Stimulated activated effector memory CD8-positive, alpha-beta T cell treated with anti-CD3 and anti-CD28 coated beads, Interleukin-12 subunit alpha, Interleukin-12 subunit beta, amount 100 ng/mL, for 72 hours (primary cell): ENCODE measurements around the gene PTPN2.
"Not testable (repeated sequence)": the region's sequence is repeated elsewhere in the genome, so short reads cannot be mapped to it uniquely, and the experiment has no call there.

Experiments
- ATAC-seq: fragments of 150-1000 bp; cut with Tn5 transposase; 2 replicates; pipeline ENCODE4 v1.10.0; 2021
- DNase-seq, 2 donors: peaks; one replicate each; pipeline ENCODE4 v3.0.0; 2021 to 2022; ENCODE audit warnings: low spot score in 2 of 2
- H3K27ac Mint-ChIP-seq: one replicate; pipeline ENCODE4 v1.8.0; 2022; ENCODE audit warnings: mild to moderate bottlenecking, mixed read lengths
- H3K36me3 Mint-ChIP-seq: one replicate; pipeline ENCODE4 v1.8.0; 2022; ENCODE audit warnings: mild to moderate bottlenecking, mixed read lengths
- H3K4me1 Mint-ChIP-seq: one replicate; pipeline ENCODE4 v1.8.0; 2022; ENCODE audit warnings: mixed read lengths
- H3K4me3 Mint-ChIP-seq: one replicate; pipeline ENCODE4 v1.8.0; 2022; ENCODE audit warnings: mild to moderate bottlenecking, mixed read lengths
- H3K9me3 Mint-ChIP-seq: one replicate; pipeline ENCODE4 v1.8.0; 2022; ENCODE audit warnings: mixed read lengths

PTPN2 gene

DNA sequence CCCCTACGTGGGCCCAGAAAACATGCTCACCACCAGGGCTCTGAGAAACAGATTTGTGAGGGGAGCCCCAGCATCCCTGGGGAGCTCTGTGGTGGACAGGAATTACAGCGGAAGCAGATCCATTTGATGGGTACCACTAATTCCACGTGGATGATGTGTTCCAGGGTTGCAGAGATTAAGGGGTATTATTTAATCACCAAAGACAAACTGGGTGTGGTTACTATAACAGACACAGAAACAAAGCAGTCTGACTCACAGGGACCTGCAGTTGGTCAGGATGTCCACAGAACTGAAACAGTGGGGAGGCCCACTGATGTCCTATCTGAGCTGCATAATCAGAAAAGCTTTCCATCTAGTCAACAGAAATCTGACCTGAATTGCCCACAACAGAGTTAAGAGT lies 115.4 kb downstream of the PTPN2 start:
- H3K9me3 Mint-ChIP-seq, result no peaks in the 10 kb centered on the region
- H3K36me3 Mint-ChIP-seq, result no peaks in the 10 kb centered on the region
- no peak for DNase-seq
- no peak overlapping the region for H3K27ac Mint-ChIP-seq
- no peaks in the 10 kb centered on the region for H3K4me1 Mint-ChIP-seq
- H3K4me3 Mint-ChIP-seq, result no peak overlapping the region
- ATAC-seq, result peak; percentile 35

DNA sequence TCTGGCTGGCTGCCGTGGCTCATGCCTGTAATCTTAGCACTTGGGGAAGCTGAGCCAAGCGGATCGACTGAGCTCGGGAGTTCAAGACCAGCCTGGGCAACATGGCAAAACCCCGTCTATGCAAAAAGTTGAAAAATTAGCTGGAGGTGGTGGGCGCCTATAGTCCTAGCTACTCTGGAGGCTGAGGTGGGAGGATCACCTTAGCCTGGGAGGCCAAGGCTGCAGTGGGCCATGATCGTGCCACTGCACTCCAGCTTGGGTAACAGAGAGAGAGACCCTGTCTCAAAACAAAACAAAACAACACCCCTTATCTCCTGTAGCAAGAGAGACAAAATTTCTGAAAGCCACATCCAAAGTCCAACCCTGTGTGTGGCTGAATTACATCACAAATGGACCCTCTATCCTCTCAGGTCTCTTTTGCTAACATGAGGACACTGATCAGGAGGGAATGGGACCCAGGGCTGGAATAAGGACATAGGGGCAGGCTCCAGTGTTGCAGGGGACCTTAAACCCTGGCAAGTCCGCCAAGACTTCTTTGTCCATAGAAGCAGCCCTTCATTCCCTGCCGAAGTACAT lies 116.4 kb downstream of the PTPN2 start:
- DNase-seq (no peak), ATAC-seq (no peak)
- Mint-ChIP-seq H3K9me3 (no peaks in the 10 kb centered on the region), H3K27ac (no peak overlapping the region), H3K36me3 (no peaks in the 10 kb centered on the region), H3K4me1 (no peaks in the 10 kb centered on the region), H3K4me3 (no peak overlapping the region)

DNA sequence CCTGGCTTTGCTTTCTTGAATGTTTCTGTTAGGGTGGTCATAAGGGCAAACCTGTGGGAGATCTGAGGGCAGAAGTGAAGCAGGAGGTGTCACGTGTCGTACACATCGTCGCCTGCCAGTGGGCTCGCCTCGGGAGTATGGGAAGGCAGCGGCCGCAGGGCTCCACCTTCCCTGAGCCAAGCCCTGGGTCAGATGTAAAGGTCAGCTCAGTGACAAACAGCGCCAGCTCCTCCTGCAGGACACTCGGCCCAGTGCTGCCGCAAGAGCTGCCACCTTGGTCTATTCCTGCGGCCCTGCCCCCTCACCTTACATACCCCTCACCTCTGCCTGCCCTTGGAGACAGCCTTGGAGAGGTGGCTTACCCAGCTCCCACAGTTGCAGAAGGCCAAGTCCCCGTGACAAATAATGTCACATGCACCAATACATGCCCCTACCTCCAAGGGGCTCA lies 117.0 kb downstream of the PTPN2 start:
- Mint-ChIP-seq H3K36me3 (no peaks in the 10 kb centered on the region), H3K27ac (no peak overlapping the region), H3K9me3 (no peaks in the 10 kb centered on the region), H3K4me3 (no peak overlapping the region), H3K4me1 (no peaks in the 10 kb centered on the region)
- ATAC-seq (no peak), DNase-seq (no peak)

DNA sequence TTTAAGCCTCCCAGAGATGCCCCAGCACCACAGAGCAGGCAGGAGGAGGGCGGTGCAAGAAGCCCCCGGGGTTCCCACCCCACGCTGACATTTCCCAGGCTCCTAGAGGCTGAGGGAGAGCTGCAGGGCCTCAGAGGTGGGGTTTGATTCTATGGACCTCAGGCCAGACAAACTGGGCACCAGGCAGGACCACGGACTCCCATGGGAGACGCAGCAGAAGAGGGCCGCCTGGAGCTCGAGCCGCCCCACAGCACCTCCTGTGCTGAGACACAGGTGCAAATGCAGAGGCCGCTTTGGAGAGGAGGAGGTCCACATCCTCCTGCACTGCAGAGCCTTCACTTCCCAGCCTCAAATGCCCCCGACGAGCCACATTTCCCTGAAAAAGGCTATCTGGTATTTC lies 118.5 kb downstream of the PTPN2 start:
- DNase-seq, result no peak
- Mint-ChIP-seq H3K27ac (no peak overlapping the region), H3K4me3 (no peak overlapping the region), H3K9me3 (no peaks in the 10 kb centered on the region), H3K4me1 (no peaks in the 10 kb centered on the region), H3K36me3 (no peaks in the 10 kb centered on the region)
- ATAC-seq, result no peak

DNA sequence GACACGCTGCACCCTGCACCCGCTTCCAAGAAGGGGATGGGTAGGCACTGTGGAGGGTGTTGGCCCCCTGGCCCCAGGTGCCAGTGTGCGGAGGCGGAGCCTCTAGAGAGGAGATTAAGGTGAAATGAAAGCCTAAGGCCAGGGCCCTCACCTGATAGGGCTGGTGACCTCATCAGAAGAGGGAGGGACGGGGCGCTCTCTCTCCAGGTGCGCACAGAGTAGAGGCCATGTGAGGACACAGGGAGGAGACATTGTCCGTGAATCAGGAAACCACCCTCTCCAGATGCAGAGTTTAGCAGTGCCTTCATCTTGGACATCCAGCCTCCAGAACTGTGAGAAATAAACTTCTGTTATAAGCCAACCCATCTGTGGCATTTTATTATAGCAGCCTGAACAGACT lies 118.9 kb downstream of the PTPN2 start:
- DNase-seq (no peak), ATAC-seq (peak; percentile 21)
- H3K9me3 Mint-ChIP-seq, result no peaks in the 10 kb centered on the region
- H3K4me1 Mint-ChIP-seq, result no peaks in the 10 kb centered on the region
- no peaks in the 10 kb centered on the region for H3K36me3 Mint-ChIP-seq
- H3K4me3 Mint-ChIP-seq, result no peak overlapping the region
- H3K27ac Mint-ChIP-seq, result no peak overlapping the region

DNA sequence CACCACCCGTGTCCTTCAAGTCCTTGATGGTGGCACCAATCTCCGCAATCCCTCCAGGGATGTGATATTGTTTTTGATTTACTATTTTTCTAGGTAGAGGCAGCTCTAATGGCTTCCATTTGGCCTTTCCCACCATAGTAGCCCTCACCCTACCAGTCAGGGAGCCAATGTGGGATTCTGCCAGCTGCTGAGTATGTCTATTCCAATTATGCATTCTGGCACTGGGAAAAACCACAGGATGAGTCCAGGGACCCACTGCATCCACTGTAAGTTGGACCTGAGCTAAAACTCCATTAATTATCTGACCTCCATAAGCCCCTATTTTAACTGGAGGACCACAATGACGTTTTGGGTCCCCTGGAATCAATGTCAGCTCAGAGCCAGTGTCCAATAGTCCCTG lies 125.5 kb downstream of the PTPN2 start:
- DNase-seq, H3K9me3 Mint-ChIP-seq, ATAC-seq, H3K27ac Mint-ChIP-seq, H3K4me3 Mint-ChIP-seq, H3K4me1 Mint-ChIP-seq, H3K36me3 Mint-ChIP-seq: not testable (repeated sequence)

DNA sequence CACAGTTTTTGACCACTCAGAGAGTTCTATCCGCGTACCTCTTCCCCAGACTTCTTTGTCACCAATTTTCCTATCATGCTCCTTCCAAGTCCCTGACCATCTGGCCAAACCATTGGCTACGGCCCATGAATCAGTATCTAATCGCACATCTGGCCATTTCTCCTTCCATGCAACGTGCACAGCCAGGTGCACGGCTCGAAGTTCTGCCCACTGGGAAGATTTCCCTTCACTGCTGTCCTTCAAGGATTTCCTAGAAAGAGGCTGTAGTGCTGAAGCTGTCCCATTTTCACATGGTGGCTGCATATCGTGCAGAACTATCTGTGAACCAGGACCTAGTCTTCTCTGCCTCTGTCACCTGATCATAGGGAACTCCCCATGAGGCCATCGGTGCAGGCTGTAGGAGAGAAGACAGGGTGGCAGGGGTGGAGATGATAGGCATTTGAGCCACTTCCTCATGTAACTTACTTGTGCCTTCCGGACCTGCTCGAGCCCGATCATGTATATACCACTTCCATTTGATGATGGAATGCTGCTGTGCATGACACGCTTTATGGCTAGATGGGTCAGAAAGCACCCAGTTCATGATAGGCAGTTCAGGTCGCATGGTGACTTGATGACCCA lies 127.3 kb downstream of the PTPN2 start:
- not testable (repeated sequence) for H3K36me3 Mint-ChIP-seq, H3K4me3 Mint-ChIP-seq, DNase-seq, H3K9me3 Mint-ChIP-seq, H3K27ac Mint-ChIP-seq, ATAC-seq, H3K4me1 Mint-ChIP-seq

DNA sequence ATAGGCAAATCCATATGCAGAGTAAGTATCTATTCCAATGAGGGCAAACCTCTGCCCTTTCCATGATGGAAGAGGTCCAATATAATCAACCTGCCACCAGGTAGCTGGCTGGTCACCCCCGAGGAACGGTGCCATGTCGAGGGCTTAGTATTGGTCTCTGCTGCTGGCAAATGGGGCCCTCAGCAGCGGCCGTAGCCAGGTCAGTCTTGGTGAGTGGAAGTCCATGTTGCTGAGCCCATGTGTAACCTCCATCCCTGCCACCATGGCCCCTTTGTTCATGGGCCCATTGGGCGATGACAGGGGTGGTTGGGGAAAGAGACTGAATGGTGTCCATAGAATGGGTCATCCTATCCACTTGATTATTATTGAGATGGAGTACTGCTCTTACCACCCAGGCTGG lies 128.4 kb downstream of the PTPN2 start:
- not testable (repeated sequence) for H3K4me3 Mint-ChIP-seq, DNase-seq, H3K36me3 Mint-ChIP-seq, H3K27ac Mint-ChIP-seq, H3K9me3 Mint-ChIP-seq, ATAC-seq, H3K4me1 Mint-ChIP-seq

DNA sequence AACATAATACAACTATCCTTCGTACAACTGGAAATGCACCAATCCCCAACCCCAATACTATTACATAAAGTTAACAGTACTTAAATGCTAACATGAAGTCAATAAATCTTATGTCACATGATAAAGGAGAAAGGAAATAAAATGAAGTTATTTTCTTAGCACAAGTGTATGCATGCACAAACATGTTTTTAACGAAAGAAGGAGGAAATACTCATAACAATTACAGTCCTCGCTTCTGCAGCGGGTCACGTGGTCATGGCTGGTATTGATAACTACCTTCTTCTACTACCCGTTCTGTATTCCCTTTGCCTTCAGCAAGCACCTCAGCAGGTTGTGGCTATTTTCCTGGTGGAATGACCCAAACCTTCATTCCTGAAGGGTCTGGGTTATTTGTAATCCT lies 129.5 kb downstream of the PTPN2 start:
- Mint-ChIP-seq H3K9me3 (no peaks in the 10 kb centered on the region), H3K36me3 (peaks cover 2% of the 10 kb centered on the region), H3K4me3 (no peak overlapping the region), H3K27ac (peak overlapping the region; percentile 24), H3K4me1 (peaks cover 11% of the 10 kb centered on the region)
- DNase-seq (no peak), ATAC-seq (no peak)

DNA sequence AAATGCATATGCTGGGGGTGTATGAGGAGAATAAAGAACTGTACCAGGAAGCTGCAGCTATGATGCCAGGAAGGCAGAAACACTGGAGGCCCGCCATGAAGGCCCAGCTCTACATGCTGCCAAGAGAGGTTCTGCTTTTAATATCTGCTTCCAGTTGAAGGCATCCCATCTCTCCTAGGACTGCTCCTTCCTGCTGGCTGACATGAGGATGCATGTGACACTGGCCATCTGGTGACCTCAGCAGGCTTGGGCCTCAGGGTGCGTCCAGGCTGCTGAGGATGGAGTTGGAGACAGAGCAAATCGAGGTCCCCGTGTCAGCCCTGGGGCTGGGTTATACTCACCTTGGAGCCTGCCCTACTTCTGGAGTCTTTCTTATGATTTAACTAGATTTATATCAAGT lies 132.1 kb downstream of the PTPN2 start:
- DNase-seq (no peak), ATAC-seq (no peak)
- Mint-ChIP-seq H3K36me3 (peaks cover 8% of the 10 kb centered on the region), H3K4me3 (no peak overlapping the region), H3K27ac (no peak overlapping the region), H3K9me3 (no peaks in the 10 kb centered on the region), H3K4me1 (peaks cover 15% of the 10 kb centered on the region)

DNA sequence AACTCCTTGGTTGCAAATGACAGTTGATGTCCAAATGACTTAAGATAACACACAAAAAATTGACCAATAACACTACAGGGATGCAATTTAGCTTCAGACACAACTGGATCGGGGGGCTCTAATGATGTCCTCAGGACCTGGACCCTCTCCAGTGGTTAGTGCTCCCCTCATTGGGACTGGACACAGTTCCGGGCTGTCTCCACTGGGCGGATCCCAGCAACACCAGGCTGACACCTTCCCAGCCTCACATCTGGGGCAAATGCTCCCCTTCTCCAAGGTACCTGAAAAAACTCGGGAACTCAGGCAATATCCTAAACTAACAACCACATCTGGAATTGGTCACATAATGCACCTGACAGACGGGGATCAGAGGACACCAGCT lies 132.5 kb downstream of the PTPN2 start:
- DNase-seq, result no peak
- Mint-ChIP-seq H3K4me3 (no peak overlapping the region), H3K4me1 (peaks cover 15% of the 10 kb centered on the region), H3K27ac (no peak overlapping the region), H3K36me3 (peaks cover 8% of the 10 kb centered on the region), H3K9me3 (no peaks in the 10 kb centered on the region)
- no peak for ATAC-seq

DNA sequence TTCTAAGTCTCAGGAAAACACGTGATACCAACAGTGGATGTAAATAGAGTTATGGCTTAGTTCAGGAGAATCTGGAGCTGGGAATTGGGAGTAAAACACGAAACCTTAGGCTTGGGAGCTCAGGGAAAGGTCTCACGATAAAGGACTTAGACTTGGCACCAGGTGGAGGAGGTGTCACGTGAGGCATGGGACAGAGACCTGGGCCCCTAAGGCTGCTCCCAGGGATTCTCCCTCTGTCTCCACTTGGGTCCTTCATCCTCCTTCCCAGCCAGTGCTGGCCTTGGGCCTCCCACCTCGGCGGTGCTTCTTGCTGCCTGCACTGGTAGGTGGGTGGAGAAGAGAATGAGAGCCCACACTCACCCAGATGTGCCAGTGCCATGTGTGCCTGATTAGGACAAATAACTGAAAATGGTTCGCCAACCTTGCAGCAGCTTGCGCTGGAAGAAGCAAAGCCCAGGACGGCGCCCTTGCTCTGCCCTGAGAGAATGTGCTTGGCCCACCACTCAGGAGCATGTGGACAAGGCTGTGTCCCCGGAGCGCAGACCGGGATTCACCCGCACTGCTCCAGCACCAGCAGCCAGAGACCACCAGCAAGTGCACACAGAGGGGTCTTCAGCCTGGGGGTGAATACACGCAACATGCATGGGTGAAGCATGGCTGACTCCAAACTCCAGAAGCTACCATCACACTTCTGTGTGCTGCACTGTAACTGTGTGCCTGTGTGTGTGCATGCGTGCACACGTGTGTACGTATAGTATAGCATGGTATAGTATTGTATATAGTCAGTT lies 133.1 kb downstream of the PTPN2 start:
- Mint-ChIP-seq H3K27ac (no peak overlapping the region), H3K4me1 (peaks cover 15% of the 10 kb centered on the region), H3K9me3 (no peaks in the 10 kb centered on the region), H3K36me3 (peaks cover 8% of the 10 kb centered on the region), H3K4me3 (no peak overlapping the region)
- ATAC-seq (no peak), DNase-seq (no peak)

DNA sequence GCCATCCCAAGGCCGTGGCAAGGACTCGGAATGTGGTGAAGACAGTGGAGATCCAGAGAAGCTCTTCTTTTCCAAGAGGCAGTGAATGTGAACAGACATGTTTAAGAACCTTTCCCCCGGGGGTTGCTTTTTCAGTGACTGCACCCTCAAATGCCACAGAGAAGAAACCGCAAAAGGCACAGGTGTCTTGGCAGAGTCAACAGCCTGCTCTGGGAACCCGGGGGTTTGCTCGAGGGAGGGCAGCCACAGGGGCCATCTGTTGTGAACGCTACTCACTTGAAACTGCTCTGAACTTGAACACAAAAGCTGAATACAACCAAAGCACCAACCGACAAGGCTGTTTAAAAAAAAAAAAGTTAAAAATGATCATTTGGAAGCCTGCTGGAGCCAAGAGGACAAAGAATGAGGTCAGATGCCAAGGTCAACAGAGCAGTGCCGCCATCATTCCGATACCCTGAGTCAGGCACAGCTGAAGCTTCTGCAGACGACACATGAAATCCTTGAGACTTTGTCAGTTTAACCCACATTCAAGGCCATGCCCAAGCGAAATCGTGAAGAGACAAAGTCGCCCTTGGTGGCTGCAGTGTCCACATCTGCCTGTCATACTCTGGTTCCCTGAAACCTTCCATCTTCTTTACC lies 133.8 kb downstream of the PTPN2 start:
- H3K36me3 Mint-ChIP-seq, result peaks cover 8% of the 10 kb centered on the region
- no peak for ATAC-seq
- DNase-seq, result no peak

DNA sequence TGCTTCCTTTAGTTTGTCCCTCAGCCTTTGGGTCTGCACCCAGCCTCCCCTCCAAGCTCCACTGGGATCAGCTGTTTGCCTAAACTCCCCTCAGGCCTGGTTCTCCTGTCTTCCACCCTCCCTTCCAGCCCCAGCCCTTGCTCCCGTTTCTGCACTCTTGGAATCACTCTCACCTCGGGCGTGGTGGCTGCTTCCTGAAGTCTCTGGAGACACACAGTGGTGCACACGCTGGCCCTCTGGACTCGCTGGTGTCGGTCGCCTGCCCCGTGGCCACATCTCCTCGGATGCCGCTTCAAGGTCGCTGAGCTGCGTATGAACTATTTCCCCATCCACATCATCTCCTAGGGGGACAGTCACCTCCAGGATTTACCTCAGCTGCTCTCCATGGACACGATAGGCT lies 134.9 kb downstream of the PTPN2 start:
- H3K4me3 Mint-ChIP-seq, result no peak overlapping the region
- DNase-seq, result no peak
- ATAC-seq, result no peak
- no peak overlapping the region for H3K27ac Mint-ChIP-seq
- peaks cover 15% of the 10 kb centered on the region for H3K4me1 Mint-ChIP-seq
- H3K9me3 Mint-ChIP-seq, result no peaks in the 10 kb centered on the region
- peaks cover 8% of the 10 kb centered on the region for H3K36me3 Mint-ChIP-seq

More for the DNA sequence above, 133.8 kb downstream of the PTPN2 start:
- Mint-ChIP-seq H3K9me3 (no peaks in the 10 kb centered on the region), H3K4me1 (peaks cover 15% of the 10 kb centered on the region), H3K27ac (no peak overlapping the region), H3K4me3 (no peak overlapping the region)

DNA sequence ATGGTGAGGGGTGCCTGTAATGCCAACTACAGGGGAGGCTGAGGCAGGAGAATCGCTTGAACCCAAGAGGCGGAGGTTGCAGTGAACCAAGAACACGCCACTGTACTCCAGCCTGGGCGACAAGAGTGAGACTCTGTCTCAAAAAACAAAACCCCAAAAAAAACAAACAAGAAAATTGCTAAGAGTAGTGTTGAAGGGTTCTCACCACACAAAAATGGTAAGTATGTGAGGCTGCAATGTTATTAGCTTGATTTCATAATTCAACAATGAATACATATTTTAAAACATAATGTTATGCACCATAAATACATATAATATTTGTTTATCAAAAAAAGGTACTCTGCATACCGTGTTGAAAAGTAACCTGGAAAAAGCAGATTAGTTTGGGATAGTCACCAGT lies 135.4 kb downstream of the PTPN2 start:
- Mint-ChIP-seq H3K27ac (no peak overlapping the region), H3K4me1 (peaks cover 15% of the 10 kb centered on the region)

More for the DNA sequence above, 135.4 kb downstream of the PTPN2 start:
- ATAC-seq (no peak), DNase-seq (no peak)
- H3K36me3 Mint-ChIP-seq, result peaks cover 8% of the 10 kb centered on the region
- no peaks in the 10 kb centered on the region for H3K9me3 Mint-ChIP-seq
- no peak overlapping the region for H3K4me3 Mint-ChIP-seq
